NB4 (cell line): ENCODE measurements around the gene DNAAF3.

ENCODE experiments used
- DNase-seq: peaks from one replicate; pipeline ENCODE4 v3.0.0; 2010; ENCODE audit warnings: low read depth
- H3K4me3 ChIP-seq: one replicate; pipeline ENCODE4 v1.5.1; 2011; ENCODE audit warnings: mild to moderate bottlenecking, low read depth, low read length, moderate library complexity
- CTCF ChIP-seq: IDR thresholded peaks from one replicate; pipeline ENCODE4 v1.5.1; 2012; ENCODE audit warnings: low read depth, low read length
- MAX ChIP-seq: IDR thresholded peaks from 2 replicates; pipeline ENCODE4 v1.6.1; 2011; ENCODE audit warnings: low read depth, low read length
- MYC ChIP-seq: IDR thresholded peaks from 2 replicates; pipeline ENCODE4 v1.6.1; 2011; ENCODE audit warnings: low read depth, low read length
- POLR2A ChIP-seq: IDR thresholded peaks from 2 replicates; pipeline ENCODE4 v1.6.1; 2011; ENCODE audit warnings: mild to moderate bottlenecking; ENCODE audit not compliant: insufficient read length; ENCODE audit errors: extremely low read depth

Gene DNAAF3

GRCh38 chr19:55193481-55193880 is 27.1 kb upstream of the DNAAF3 start:
- TF ChIP-seq MAX (0 out of 2 replicates have a peak, but pooled peaks have one; percentile 11), CTCF (no peak)
- peak; percentile 66 for DNase-seq
- peak overlapping the region; percentile 6 for H3K4me3 ChIP-seq

- TF ChIP-seq POLR2A: no peak
- no peak for TF ChIP-seq CTCF
- no peak for TF ChIP-seq MAX
- no peak for TF ChIP-seq MYC
- DNase-seq: no peak
- no peak overlapping the region for H3K4me3 ChIP-seq
Observed at GRCh38 chr19:55189403-55189835, 23.0 kb upstream of the DNAAF3 start.

GRCh38 chr19:55188625-55189024 is 22.2 kb upstream of the DNAAF3 start:
- TF ChIP-seq CTCF (no peak), MAX (no peak)
- no peak overlapping the region for H3K4me3 ChIP-seq
- DNase-seq: no peak

- DNase-seq: no peak
- TF ChIP-seq MYC (no peak), POLR2A (no peak), MAX (no peak), CTCF (no peak)
- H3K4me3 ChIP-seq: no peak overlapping the region
Observed at GRCh38 chr19:55186080-55186479, 19.7 kb upstream of the DNAAF3 start.

- H3K4me3 ChIP-seq: no peak overlapping the region
- DNase-seq: no peak
- TF ChIP-seq CTCF: no peak
- no peak for TF ChIP-seq POLR2A
- no peak for TF ChIP-seq MYC
- TF ChIP-seq MAX: no peak
Observed at GRCh38 chr19:55181740-55182139, 15.3 kb upstream of the DNAAF3 start.

GRCh38 chr19:55179606-55180484 is 13.4 kb upstream of the DNAAF3 start, which contains the start of gene SYT5:
SYT5 (minus strand) TSS chr19:55180289; CDS start chr19:55179041, 1,248 bp downstream.
- H3K4me3 ChIP-seq: no peak within 1 kb of the TSS
- 0 out of 2 replicates have a peak, but pooled peaks have one; percentile 14 for TF ChIP-seq MYC
- peak; percentile 89 for TF ChIP-seq MAX
- TF ChIP-seq POLR2A: no peak
- no peak for TF ChIP-seq CTCF
- DNase-seq: peak; percentile 44
